PC-9 (cell line): ENCODE results near the gene CHDH. TPM values are rescaled to one million over a fixed set of nuclear protein-coding genes. Genes with fewer than 3 reads are reported as not detected.

Source experiments
- BruUV-seq: library from RNA; stranded (reverse); fragments of 400-500 nt; replicated peaks from 2 replicates; lab custom pipeline; 2021; lab: Mats Ljungman, UMichigan
- CTCF ChIA-PET: fragments of 300-600 bp; sonication (Branson Sonifier 250); formaldehyde crosslinking; loops from one replicate; lab custom pipeline; 2022; ENCODE audit warnings: antibody characterized with exemption; lab: Charles Lee
- POLR2A ChIA-PET: fragments of 300-600 bp; sonication (Branson Sonifier 250); formaldehyde crosslinking; loops from one replicate; lab custom pipeline; 2022; ENCODE audit warnings: antibody characterized with exemption; ENCODE audit not compliant: unreplicated experiment; lab: Charles Lee
- DNase-seq, 2 experiments: peaks; one replicate each; pipeline versions ENCODE4 v3.0.0 to v3.0.0-alpha.2; 2015 to 2022; ENCODE audit warnings: mixed read lengths in 1 of 2
- H2AFZ ChIP-seq: fragments of 200-600 bp; sonication (generic); 2 replicates; pipeline ENCODE4 v1.8.1; 2017; ENCODE audit warnings: antibody characterized with exemption
- H3F3A ChIP-seq: fragments of 200-600 bp; sonication (generic); 2 replicates; pipeline ENCODE4 v1.8.1; 2017; ENCODE audit warnings: antibody characterized with exemption, mild to moderate bottlenecking, low read depth; ENCODE audit not compliant: insufficient read depth
- H3K27ac ChIP-seq: fragments of 200-600 bp; sonication (generic); 2 replicates; pipeline ENCODE4 v1.6.1; 2016; ENCODE audit warnings: mixed run types
- H3K27me3 ChIP-seq: fragments of 200-600 bp; sonication (generic); 2 replicates; pipeline ENCODE4 v1.6.1; 2016; ENCODE audit warnings: low read depth, mixed run types; ENCODE audit not compliant: insufficient read depth
- H3K36me3 ChIP-seq: fragments of 200-600 bp; sonication (generic); 2 replicates; pipeline ENCODE4 v1.6.1; 2016; ENCODE audit warnings: low read depth, mixed run types
- H3K4me1 ChIP-seq: fragments of 200-600 bp; sonication (generic); replicated peaks from 2 replicates; pipeline ENCODE4 v1.6.1; 2016; ENCODE audit warnings: mixed run types; ENCODE audit not compliant: insufficient read depth
- H3K4me2 ChIP-seq: fragments of 200-600 bp; sonication (generic); 2 replicates; pipeline ENCODE4 v1.6.1; 2017; ENCODE audit warnings: mixed run types
- H3K4me3 ChIP-seq: fragments of 200-600 bp; sonication (generic); 2 replicates; pipeline ENCODE4 v1.6.1; 2016; ENCODE audit warnings: mixed run types
- H3K79me2 ChIP-seq: fragments of 200-600 bp; sonication (generic); 2 replicates; pipeline ENCODE4 v1.6.1; 2017; ENCODE audit warnings: low read depth, mixed run types
- H3K9me2 ChIP-seq: fragments of 200-600 bp; sonication (generic); 2 replicates; pipeline ENCODE4 v1.8.1; 2017; ENCODE audit warnings: mild to moderate bottlenecking; ENCODE audit not compliant: insufficient read depth
- H3K9me3 ChIP-seq: fragments of 200-600 bp; sonication (generic); 2 replicates; pipeline ENCODE4 v1.8.1; 2016; ENCODE audit warnings: low read depth; ENCODE audit not compliant: insufficient read depth
- H4K20me1 ChIP-seq: fragments of 200-600 bp; sonication (generic); 2 replicates; pipeline ENCODE4 v1.8.1; 2017; ENCODE audit not compliant: insufficient read depth
- CTCF ChIP-seq: fragments of 200-600 bp; sonication (generic); conservative IDR thresholded peaks from 2 replicates; pipeline ENCODE4 v1.6.1; 2017; ENCODE audit warnings: mixed run types, antibody characterized with exemption, mild to moderate bottlenecking, moderate library complexity
- EZH2 ChIP-seq: fragments of 200-600 bp; sonication (generic); IDR thresholded peaks from 2 replicates; pipeline ENCODE4 v1.8.0; 2017; ENCODE audit warnings: antibody characterized with exemption, low read depth
- intact Hi-C: fragments of 100-400 bp; cut with micrococcal nuclease; formaldehyde crosslinking; loops from one replicate; pipeline ENCODE4 v1.10.0; 2022; ENCODE audit not compliant: unreplicated experiment
- total RNA-seq: library from RNA; stranded (reverse); gene quantifications from 2 replicates; pipeline ENCODE4 v1.2.3, GENCODE V29; 2021

The CHDH gene
- total RNA-seq, 1 experiment from 2014 or later: not detected

GRCh38 chr3:53765753-53766152 lies 80.5 kb downstream of the CHDH start:
- Histone ChIP-seq H3K9me3 (no peaks in the 10 kb centered on the region), H3K4me2 (no peak overlapping the region), H3K4me1 (no peaks in the 10 kb centered on the region), H3K27ac (no peak overlapping the region), H3K27me3 (peaks cover 89% of the 10 kb centered on the region), H3K9me2 (no peaks in the 10 kb centered on the region), H3F3A (no peaks in the 10 kb centered on the region), H3K4me3 (no peak overlapping the region), H3K36me3 (no peaks in the 10 kb centered on the region), H4K20me1 (no peaks in the 10 kb centered on the region), H3K79me2 (no peaks in the 10 kb centered on the region), H2AFZ (no peak overlapping the region)
- POLR2A ChIA-PET: no interaction called here
- intact Hi-C loops: no loop called here
- TF ChIP-seq EZH2: no peak
- no peak for TF ChIP-seq CTCF
- DNase-seq: no peak
- CTCF ChIA-PET: no interaction called here
- BruUV-seq: no TSS peak

DNA sequence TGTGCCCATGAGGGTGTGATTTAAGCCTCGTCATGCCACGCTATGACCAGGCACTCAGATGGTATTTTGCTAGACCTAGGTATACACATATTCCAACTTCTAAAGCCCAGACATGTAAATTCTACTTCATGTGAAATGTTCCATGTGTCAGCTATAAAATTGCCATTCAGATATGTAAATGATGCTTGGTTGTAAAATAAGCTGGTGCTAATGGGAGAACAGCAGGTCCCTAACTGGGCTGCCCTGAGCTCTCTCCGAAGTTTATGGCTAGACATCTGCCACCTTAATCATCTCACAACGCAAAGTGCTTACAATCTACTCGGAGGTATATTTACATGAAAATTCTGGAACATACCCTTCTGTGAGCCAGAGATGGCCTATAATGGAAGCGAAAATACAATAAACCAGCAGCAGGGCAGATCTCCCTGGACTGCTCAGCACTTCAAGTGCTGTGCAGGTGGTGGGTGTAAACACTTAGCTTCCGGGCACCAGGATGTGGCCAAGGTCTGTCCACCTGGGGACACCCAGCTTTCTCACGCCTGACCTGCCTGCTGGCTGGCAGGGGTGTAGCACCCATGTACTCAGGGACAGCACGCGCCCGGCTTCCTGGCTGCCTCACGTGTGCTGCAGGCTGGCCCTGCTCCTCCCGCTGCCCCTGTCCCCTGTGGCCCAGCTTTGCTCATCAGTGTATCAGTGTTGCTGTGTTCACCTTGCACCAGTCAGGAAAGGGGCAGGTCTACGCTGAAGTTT lies 82.0 kb downstream of the CHDH start:
- DNase-seq: no peak
- Histone ChIP-seq H3K4me1 (no peaks in the 10 kb centered on the region), H2AFZ (no peak overlapping the region), H3F3A (no peaks in the 10 kb centered on the region), H3K27me3 (peaks cover 89% of the 10 kb centered on the region), H3K4me3 (no peak overlapping the region), H3K9me2 (no peaks in the 10 kb centered on the region), H3K4me2 (no peak overlapping the region), H3K36me3 (no peaks in the 10 kb centered on the region), H3K79me2 (no peaks in the 10 kb centered on the region), H4K20me1 (no peaks in the 10 kb centered on the region), H3K9me3 (no peaks in the 10 kb centered on the region), H3K27ac (no peak overlapping the region)
- BruUV-seq: no TSS peak
- intact Hi-C loops: no loop called here
- TF ChIP-seq CTCF (no peak), EZH2 (no peak)
- CTCF ChIA-PET: no interaction called here
- POLR2A ChIA-PET: no interaction called here

DNA sequence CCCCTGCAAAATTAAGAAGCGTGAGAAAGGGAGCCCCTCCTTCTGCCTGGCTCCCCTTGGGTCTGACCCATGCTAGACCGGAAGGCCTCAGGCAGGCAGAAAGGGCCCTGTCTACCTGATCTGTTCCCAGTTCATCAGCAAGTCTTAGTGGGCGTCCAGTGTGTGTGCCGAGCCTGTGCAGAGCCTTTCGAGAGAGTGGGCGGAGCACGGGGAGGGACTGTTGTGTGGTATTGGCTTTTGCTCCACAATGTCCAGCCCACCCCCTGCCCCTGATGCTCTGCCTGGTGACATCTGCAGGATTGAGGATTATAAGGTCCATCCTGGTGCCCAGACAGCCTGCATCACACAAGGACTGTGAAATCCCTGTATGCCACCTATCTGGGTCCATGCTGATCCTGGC lies 82.9 kb downstream of the CHDH start:
- Histone ChIP-seq H3K9me2 (no peaks in the 10 kb centered on the region), H3K79me2 (no peaks in the 10 kb centered on the region), H3K27ac (no peak overlapping the region), H3F3A (no peaks in the 10 kb centered on the region), H3K9me3 (no peaks in the 10 kb centered on the region), H3K4me2 (no peak overlapping the region), H2AFZ (no peak overlapping the region), H3K4me1 (no peaks in the 10 kb centered on the region), H3K36me3 (no peaks in the 10 kb centered on the region), H4K20me1 (no peaks in the 10 kb centered on the region), H3K4me3 (no peak overlapping the region), H3K27me3 (peaks cover 86% of the 10 kb centered on the region)
- DNase-seq: no peak
- TF ChIP-seq CTCF (no peak), EZH2 (no peak)
- no TSS peak for BruUV-seq
- ChIA-PET CTCF (no interaction called here), POLR2A (no interaction called here)
- intact Hi-C loops: no loop called here

Other genes starting within 250 kb of the CHDH start
- gene IL17RB, start 149 bp upstream of the CHDH start, total RNA-seq: not detected in 2 replicates
- 21.5 and 25.5 TPM in 2 replicates for gene ACTR8, start 35.7 kb upstream of the CHDH start, total RNA-seq
- 19.9 and 21.9 TPM in 2 replicates for gene SELENOK, start 45.4 kb upstream of the CHDH start, total RNA-seq